Spinal cord (tissue), 10 donors: ENCODE measurements around the gene NFIB. TPM values are rescaled to one million over a fixed set of nuclear protein-coding genes. Genes with fewer than 3 reads are reported as not detected.

Experiments
- DNase-seq, 6 donors: peaks; one replicate each; pipeline versions ENCODE4 v3.0.0 to v3.0.0-alpha.2; 2013 to 2015; ENCODE audit warnings: low spot score in 6 of 6, low read depth in 4 of 6
- H3K27ac ChIP-seq: one replicate; pipeline ENCODE4 v1.5.1; 2013; ENCODE audit warnings: low read depth, low read length, control low read depth
- H3K27me3 ChIP-seq: one replicate; pipeline ENCODE4 v1.6.1; 2013; ENCODE audit warnings: low read length; ENCODE audit not compliant: control insufficient read depth, insufficient read depth
- H3K36me3 ChIP-seq: one replicate; pipeline ENCODE4 v1.6.1; 2013; ENCODE audit warnings: low read length; ENCODE audit not compliant: control insufficient read depth, insufficient read depth
- H3K4me1 ChIP-seq: one replicate; pipeline ENCODE4 v1.6.1; 2013; ENCODE audit warnings: low read length; ENCODE audit not compliant: control insufficient read depth, insufficient read depth
- H3K4me3 ChIP-seq: one replicate; pipeline ENCODE4 v1.5.1; 2013; ENCODE audit warnings: low read depth, low read length, control low read depth
- H3K9me3 ChIP-seq: one replicate; pipeline ENCODE4 v1.6.1; 2013; ENCODE audit warnings: low read length; ENCODE audit not compliant: control insufficient read depth, insufficient read depth
- WGBS: methylation state at CpG from one replicate; pipeline ENCODE4 v1.1.5; 2013; ENCODE audit warnings: missing lambda C conversion rate; ENCODE audit not compliant: insufficient coverage; 5-methylcytosine and 5-hydroxymethylcytosine counted together
- polyA plus RNA-seq, 2 donors: library from polyadenylated mRNA; unstranded; fragments of 120-200 nt; gene quantifications; one replicate each; pipeline ENCODE4 v1.2.1, GENCODE V29; 2013; ENCODE audit not compliant: insufficient read length in 2 of 2
- total RNA-seq, 2 donors: library from RNA; depleted of rRNA in 1 of 2; stranded (reverse); fragments of 120-200 nt in 1 of 2; fragments of >200 nt in 1 of 2; gene quantifications; one replicate each; pipeline versions ENCODE4 v1.2.3 to v1.2.4, GENCODE V29; 2013 to 2014
- donor health status: healthy.

The NFIB gene
- total and polyA plus RNA-seq, 4 donors = 56.4 to 97.5 (median 90.0) TPM

DNA sequence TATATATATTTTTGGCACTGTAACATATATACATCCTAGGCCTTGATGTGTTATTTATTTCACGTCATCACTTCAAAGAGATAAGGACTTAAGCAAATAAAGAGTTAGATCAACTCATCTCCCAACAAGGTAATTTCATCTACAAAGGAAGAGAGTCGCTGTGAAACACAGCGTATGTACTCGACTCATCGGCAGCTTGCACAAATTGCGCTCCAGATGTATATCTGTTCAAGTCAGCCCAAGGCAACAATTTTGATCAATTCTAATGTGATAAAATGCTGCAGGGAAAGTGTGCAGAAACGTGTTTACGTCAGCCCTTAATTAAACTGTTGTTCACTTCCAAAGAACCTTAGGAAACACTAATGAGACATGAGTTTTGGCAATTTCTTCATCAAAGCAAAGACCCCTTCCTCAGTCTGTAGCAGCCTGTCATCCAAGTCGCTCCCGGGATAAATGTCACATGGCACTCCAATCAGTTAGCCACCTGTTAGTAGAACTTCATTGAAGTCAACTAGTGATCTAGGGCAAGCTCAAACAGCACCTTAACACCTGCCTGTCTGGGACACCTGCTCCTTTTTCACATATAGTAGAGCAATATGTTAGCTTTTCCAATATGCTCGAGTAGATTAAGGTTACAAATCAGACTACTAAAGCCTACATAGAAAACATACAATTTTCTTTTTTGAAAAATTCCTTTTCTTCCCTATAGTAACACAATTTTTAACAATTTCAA lies 182.4 kb downstream of the NFIB start:
- Histone ChIP-seq H3K27ac (no peak overlapping the region), H3K27me3 (no peaks in the 10 kb centered on the region), H3K36me3 (no peaks in the 10 kb centered on the region), H3K9me3 (no peaks in the 10 kb centered on the region), H3K4me3 (no peak overlapping the region), H3K4me1 (no peaks in the 10 kb centered on the region)
- WGBS = 67% methylated on average over 9 of the region's 11 CpGs
- peak in 2 of 6 donors; percentile 46 to 65 for DNase-seq

DNA sequence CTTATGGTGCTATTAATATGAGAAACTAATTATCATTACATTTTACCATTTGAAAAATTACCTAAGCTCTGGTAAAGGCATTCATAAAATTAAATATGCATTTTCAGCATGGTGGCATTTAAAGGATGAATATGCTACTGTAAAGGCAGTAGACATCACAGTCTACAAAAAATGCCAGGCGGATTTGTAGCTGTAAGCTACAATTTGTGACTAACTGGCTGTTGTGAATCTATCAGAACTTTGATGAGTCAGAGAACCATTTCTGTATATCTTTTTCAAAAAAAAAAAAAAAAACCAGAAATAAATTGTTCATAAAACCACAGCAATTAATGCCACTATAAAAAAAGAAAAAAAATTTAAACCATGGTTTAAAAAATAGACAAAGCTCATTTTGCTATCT lies 186.3 kb downstream of the NFIB start:
- H3K27me3 ChIP-seq = no peaks in the 10 kb centered on the region
- no peak for DNase-seq
- no peaks in the 10 kb centered on the region for H3K4me1 ChIP-seq
- H3K9me3 ChIP-seq = no peaks in the 10 kb centered on the region
- H3K27ac ChIP-seq = no peak overlapping the region
- peaks cover 7% of the 10 kb centered on the region for H3K36me3 ChIP-seq
- H3K4me3 ChIP-seq = no peak overlapping the region
- WGBS = no CpG with 5 or more reads among the region's 1 CpG

DNA sequence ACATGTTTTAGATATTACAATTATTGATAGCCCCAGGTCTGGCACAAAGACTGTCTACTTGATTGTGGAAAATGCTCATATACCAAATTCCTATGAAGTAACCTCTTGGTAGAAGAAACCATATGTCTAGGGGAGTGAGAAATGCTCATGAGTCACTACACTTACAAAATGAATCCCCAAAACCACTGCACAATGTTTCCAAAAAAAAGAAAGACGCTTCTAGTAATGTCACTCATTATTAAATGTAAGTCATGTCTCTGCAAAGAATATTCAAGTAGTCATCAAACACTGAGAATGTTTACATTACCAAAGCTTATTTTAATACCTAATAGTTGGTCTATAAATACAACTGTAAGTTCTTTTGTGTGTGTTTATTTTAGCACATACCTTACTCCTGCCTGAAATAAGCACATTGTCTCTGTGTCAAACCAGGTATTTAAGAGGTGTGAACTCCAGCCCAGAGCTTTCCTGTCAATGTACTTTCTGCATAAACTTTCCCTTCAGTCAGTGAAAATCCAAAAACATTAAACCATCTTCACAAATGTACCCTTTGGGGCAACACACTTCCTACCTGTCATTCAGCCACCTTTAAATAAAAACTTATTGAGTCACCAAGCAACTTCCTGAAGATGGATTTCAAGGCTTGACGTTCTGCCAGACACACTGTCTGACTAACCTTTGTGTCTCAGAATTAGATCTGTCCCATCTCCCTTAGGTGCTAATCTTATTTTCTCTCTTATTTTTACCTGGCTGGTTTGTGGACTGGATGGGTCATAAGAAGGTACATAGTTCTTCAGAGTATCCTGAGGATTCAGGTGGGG lies 194.0 kb downstream of the NFIB start:
- Histone ChIP-seq H3K27ac (no peak overlapping the region), H3K4me3 (no peak overlapping the region), H3K4me1 (no peaks in the 10 kb centered on the region), H3K27me3 (no peaks in the 10 kb centered on the region), H3K9me3 (no peaks in the 10 kb centered on the region), H3K36me3 (peaks cover 18% of the 10 kb centered on the region)
- DNase-seq = no peak
- no CpG with 5 or more reads among the region's 2 CpGs for WGBS

DNA sequence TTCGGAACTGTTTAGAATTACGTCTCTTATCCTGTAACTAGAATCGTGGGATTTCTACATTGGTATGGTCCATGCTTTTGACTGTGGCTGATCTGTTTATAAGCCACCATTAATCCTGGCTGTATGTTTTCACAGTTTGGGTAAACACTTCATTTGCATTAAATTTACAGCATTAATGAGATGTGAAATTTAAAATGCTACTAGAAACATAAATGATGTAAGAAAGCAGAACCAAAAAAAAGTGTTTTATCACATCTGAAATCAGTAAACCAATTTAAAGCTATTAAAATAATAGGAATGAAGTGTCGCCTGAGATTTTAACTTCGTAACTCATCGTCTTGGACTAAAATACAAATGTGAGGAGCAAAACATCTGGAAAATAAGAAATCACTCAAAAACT lies 201.7 kb downstream of the NFIB start:
- no peak overlapping the region for H3K4me3 ChIP-seq
- no peaks in the 10 kb centered on the region for H3K27me3 ChIP-seq
- no CpG with 5 or more reads among the region's 6 CpGs for WGBS
- no peak overlapping the region for H3K27ac ChIP-seq
- no peak for DNase-seq
- H3K36me3 ChIP-seq = peaks cover 7% of the 10 kb centered on the region
- no peaks in the 10 kb centered on the region for H3K4me1 ChIP-seq
- H3K9me3 ChIP-seq = no peaks in the 10 kb centered on the region

DNA sequence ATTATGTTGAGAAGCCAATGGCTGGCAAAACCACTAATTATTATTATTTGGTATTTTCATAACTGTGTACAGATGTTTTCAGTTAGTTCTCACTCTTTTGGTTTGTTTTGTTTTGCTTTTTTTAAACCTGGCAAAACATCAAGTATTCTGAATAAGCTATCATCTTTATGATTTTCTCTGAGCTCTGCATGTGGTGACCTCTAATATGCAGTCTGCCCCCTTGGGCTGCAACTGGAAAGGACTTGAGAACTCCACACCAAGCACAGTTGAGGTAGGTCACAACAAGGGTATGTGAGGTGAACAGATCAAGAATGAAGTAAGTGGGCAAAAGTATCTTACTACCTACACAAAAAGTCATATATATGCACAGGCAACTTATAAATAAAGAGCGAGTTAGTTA lies 202.2 kb downstream of the NFIB start:
- no peak overlapping the region for H3K27ac ChIP-seq
- no peak for DNase-seq
- WGBS = no CpG with 5 or more reads among the region's 1 CpG
- no peak overlapping the region for H3K4me3 ChIP-seq
- peaks cover 7% of the 10 kb centered on the region for H3K36me3 ChIP-seq
- no peaks in the 10 kb centered on the region for H3K4me1 ChIP-seq
- no peaks in the 10 kb centered on the region for H3K9me3 ChIP-seq
- H3K27me3 ChIP-seq = no peaks in the 10 kb centered on the region

DNA sequence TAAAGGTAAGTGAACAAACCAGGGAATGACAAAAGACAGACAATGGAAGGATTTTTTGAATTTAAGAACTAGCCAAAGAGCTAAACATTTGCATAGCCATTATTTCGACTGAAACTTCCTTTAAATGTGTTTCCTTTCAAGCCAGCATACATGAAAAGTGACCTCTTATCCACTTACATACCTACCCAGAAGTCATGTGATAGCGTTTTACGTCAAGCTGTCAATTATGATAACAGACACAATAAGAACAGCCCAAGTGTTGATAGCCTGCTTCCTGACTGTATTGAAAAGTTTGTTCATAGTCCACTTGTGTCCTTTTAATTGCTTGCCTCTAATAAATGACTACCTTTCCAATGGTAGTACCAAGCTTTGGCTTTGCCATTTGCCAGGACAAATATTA lies 206.0 kb downstream of the NFIB start:
- DNase-seq = no peak
- no peak overlapping the region for H3K27ac ChIP-seq
- H3K27me3 ChIP-seq = no peaks in the 10 kb centered on the region
- no peak overlapping the region for H3K4me3 ChIP-seq
- no peaks in the 10 kb centered on the region for H3K4me1 ChIP-seq
- no peaks in the 10 kb centered on the region for H3K9me3 ChIP-seq
- WGBS = no CpG with 5 or more reads among the region's 3 CpGs
- peaks cover 3% of the 10 kb centered on the region for H3K36me3 ChIP-seq

DNA sequence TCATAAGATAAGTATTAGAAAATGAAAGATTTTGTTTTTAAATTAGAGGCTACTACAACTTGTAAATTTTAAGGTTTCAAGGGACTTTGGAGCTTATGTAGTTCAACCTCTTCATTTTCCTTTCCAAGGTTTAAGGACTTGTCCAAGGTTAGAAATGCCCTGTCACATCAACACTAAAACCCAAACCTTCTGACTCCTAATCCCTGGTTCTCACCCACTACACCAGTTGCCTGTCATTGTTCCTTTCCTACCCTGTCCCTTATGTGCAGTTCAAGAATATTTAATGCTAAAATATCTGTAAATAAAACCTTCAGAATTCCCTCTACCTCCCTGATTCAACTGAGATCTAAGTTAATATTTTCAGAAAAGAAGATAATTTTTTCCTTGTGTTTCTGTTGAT lies 206.4 kb downstream of the NFIB start:
- DNase-seq = no peak
- Histone ChIP-seq H3K27me3 (no peaks in the 10 kb centered on the region), H3K27ac (no peak overlapping the region), H3K36me3 (no peaks in the 10 kb centered on the region), H3K4me1 (no peaks in the 10 kb centered on the region), H3K4me3 (no peak overlapping the region), H3K9me3 (no peaks in the 10 kb centered on the region)

DNA sequence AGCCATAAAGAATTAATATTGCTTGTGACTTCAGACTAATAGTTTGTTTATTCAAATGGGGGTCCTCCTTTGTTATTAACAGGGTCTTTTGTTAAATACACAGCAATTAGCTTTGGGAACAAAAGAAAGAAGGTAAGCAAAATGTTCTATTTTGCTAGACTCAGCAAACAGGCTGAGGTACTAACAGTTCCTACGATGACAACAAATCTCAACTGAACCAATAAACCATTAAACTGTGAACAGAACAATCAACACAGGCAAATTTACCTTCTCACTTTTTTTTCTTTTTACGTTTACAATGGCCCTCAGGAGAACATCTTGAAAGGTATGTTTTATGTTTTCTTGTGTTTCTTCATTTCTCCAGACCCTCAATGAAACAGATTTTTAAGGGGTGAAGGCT lies 207.2 kb downstream of the NFIB start:
- H3K36me3 ChIP-seq = no peaks in the 10 kb centered on the region

DNA sequence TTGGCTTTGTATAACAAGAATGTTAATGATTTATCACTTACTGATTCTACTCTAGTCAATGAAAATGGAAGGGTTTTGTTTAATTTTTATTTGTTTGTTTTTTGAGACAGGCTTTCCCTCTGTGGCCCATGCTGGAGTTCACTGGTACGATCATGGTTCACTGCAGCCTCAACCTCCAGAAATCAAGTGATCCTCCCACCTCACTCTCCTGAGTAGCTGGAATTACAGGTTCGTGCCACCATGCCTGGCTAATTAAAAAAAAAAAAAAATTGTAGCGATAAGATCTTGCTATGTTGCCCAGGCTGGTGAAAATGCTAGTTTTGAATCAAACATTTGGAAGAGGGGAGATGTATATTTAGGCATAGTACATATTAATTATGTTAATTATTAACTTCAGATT lies 209.4 kb downstream of the NFIB start:
- Histone ChIP-seq H3K27ac (no peak overlapping the region), H3K27me3 (no peaks in the 10 kb centered on the region), H3K9me3 (no peaks in the 10 kb centered on the region), H3K4me1 (no peaks in the 10 kb centered on the region), H3K36me3 (no peaks in the 10 kb centered on the region), H3K4me3 (no peak overlapping the region)
- DNase-seq = no peak
- WGBS = 100% methylated on average over 1 of the region's 3 CpGs

More for the DNA sequence above, 207.2 kb downstream of the NFIB start:
- H3K27me3 ChIP-seq = no peaks in the 10 kb centered on the region
- H3K4me1 ChIP-seq = no peaks in the 10 kb centered on the region
- 57% methylated on average over 1 of the region's 2 CpGs for WGBS
- no peak for DNase-seq
- no peaks in the 10 kb centered on the region for H3K9me3 ChIP-seq
- no peak overlapping the region for H3K27ac ChIP-seq
- no peak overlapping the region for H3K4me3 ChIP-seq

DNA sequence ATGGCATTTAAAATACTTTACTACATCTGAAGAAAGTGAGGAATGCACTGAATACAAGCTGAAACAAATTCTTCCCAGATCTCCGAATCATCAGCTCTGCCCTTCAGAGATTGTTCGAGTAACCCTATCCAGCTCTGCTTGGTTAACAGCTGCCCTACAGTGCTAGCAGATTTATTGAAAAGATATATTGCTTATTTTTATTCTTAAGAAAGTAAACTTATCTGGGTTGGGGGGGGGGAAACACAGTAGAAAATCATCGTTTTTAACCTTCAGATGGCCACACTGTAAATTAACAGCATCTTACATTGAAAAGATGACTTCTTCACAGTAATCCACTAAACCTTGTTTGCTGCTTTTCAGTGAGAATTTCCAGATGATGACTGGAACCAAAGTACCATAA lies 210.8 kb downstream of the NFIB start:
- Histone ChIP-seq H3K27ac (no peak overlapping the region), H3K9me3 (no peaks in the 10 kb centered on the region), H3K27me3 (no peaks in the 10 kb centered on the region), H3K4me3 (no peak overlapping the region), H3K36me3 (no peaks in the 10 kb centered on the region), H3K4me1 (no peaks in the 10 kb centered on the region)
- no CpG with 5 or more reads among the region's 3 CpGs for WGBS
- DNase-seq = peak in 1 of 6 donors; percentile 25
